OCI-LY3 (cell line): ENCODE results near the gene MAGI2.

Experiments used
- CTCF ChIP-seq: fragments of 200-600, 300-600 bp; sonication (generic); IDR thresholded peaks from 2 replicates; pipeline ENCODE4 v1.5.1; 2014; ENCODE audit warnings: antibody characterized with exemption, low read length, low read depth
- EZH2phosphoT487 ChIP-seq: fragments of 200-600 bp; shearing (Covaris generic); IDR thresholded peaks from 2 replicates; pipeline ENCODE4 v1.6.1; 2018; ENCODE audit warnings: antibody characterized with exemption, mixed run types, low read depth

DNA sequence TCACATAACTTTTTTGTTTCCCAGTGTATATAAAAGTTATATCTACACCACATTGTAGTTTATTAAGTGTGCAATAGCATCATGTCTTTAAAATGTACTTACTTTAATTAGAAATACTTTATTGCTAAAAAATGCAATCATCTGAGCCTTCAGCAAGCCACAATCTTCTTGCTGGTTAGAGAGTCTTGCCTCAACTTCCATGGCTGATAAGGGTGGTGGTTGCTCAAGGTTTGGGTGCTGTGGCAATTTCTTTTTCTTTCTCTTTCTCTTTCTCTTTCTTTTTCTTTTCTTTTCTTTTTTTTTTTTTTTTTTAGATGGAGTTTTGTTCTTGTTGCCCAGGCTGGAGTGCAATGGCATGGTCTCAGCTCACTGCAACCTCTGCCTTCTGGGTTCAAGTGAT, 360.0 kb downstream of the MAGI2 start:
- TF ChIP-seq CTCF (no peak), EZH2phosphoT487 (no peak)
